Ishikawa (cell line): ENCODE data around the gene AGT.

Experiments
- CEBPB ChIP-seq: IDR thresholded peaks from 2 replicates; pipeline ENCODE4 v1.6.1; 2012
- CREB1 ChIP-seq: IDR thresholded peaks from 2 replicates; pipeline ENCODE4 v1.6.1; 2012; ENCODE audit warnings: low read depth
- EGR1 ChIP-seq: IDR thresholded peaks from 2 replicates; pipeline ENCODE4 v1.6.1; 2012
- EP300 ChIP-seq: IDR thresholded peaks from 2 replicates; pipeline ENCODE4 v1.6.1; 2012; ENCODE audit warnings: borderline replicate concordance
- NFIC ChIP-seq: IDR thresholded peaks from 2 replicates; pipeline ENCODE4 v1.6.1; 2012
- RAD21 ChIP-seq: IDR thresholded peaks from 2 replicates; pipeline ENCODE4 v1.6.1; 2012; ENCODE audit warnings: low read depth
- TAF1 ChIP-seq: IDR thresholded peaks from 2 replicates; pipeline ENCODE4 v1.6.1; 2012; ENCODE audit warnings: low read depth, mild to moderate bottlenecking
- TCF12 ChIP-seq: IDR thresholded peaks from 2 replicates; pipeline ENCODE4 v1.6.1; 2012; ENCODE audit warnings: low read depth
- TEAD4 ChIP-seq: IDR thresholded peaks from 2 replicates; pipeline ENCODE4 v1.6.1; 2012
- YY1 ChIP-seq: IDR thresholded peaks from 2 replicates; pipeline ENCODE4 v1.6.1; 2012; ENCODE audit warnings: low read depth
- ZBTB7A ChIP-seq: IDR thresholded peaks from 2 replicates; pipeline ENCODE4 v1.6.1; 2012; ENCODE audit warnings: low read depth
- TF ChIP-seq, protein P1 (sequence below): IDR thresholded peaks from 2 replicates; pipeline ENCODE4 v1.6.1; 2012
- TF ChIP-seq, protein P2 (sequence below): IDR thresholded peaks from 2 replicates; pipeline ENCODE4 v1.6.1; 2012
- TF ChIP-seq, protein P3 (sequence below): IDR thresholded peaks from 2 replicates; pipeline ENCODE4 v1.6.1; 2012; ENCODE audit warnings: low read depth, mild to moderate bottlenecking

DNA sequence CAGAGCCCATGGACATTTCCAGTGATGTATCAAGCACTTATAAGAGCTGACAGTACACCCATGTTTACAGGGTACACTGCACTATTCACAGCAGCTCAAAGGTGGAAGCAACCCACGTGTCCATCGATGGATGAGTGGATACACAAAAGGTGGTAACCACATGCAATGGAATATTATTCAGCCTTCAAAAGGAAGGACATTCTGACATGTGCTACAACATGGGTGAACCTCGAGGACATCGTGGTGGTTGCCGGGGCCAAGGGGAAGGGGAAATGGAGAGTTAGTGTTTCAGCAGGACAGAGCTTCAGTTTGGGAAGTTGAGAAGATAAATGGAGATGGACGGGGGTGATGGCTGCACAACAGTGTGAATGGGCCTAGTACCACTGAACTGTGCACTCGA, 9.1 kb downstream of the AGT start:
- TF ChIP-seq CEBPB (no peak), ZBTB7A (no peak), YY1 (no peak), EP300 (no peak), TCF12 (no peak), TAF1 (no peak), CREB1 (no peak), RAD21 (no peak), EGR1 (no peak), TEAD4 (no peak), NFIC (no peak)
- TF ChIP-seq, protein P1, sequence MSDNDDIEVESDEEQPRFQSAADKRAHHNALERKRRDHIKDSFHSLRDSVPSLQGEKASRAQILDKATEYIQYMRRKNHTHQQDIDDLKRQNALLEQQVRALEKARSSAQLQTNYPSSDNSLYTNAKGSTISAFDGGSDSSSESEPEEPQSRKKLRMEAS, result no peak
- TF ChIP-seq, protein P2, sequence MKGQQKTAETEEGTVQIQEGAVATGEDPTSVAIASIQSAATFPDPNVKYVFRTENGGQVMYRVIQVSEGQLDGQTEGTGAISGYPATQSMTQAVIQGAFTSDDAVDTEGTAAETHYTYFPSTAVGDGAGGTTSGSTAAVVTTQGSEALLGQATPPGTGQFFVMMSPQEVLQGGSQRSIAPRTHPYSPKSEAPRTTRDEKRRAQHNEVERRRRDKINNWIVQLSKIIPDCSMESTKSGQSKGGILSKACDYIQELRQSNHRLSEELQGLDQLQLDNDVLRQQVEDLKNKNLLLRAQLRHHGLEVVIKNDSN, result no peak
- TF ChIP-seq, protein P3, sequence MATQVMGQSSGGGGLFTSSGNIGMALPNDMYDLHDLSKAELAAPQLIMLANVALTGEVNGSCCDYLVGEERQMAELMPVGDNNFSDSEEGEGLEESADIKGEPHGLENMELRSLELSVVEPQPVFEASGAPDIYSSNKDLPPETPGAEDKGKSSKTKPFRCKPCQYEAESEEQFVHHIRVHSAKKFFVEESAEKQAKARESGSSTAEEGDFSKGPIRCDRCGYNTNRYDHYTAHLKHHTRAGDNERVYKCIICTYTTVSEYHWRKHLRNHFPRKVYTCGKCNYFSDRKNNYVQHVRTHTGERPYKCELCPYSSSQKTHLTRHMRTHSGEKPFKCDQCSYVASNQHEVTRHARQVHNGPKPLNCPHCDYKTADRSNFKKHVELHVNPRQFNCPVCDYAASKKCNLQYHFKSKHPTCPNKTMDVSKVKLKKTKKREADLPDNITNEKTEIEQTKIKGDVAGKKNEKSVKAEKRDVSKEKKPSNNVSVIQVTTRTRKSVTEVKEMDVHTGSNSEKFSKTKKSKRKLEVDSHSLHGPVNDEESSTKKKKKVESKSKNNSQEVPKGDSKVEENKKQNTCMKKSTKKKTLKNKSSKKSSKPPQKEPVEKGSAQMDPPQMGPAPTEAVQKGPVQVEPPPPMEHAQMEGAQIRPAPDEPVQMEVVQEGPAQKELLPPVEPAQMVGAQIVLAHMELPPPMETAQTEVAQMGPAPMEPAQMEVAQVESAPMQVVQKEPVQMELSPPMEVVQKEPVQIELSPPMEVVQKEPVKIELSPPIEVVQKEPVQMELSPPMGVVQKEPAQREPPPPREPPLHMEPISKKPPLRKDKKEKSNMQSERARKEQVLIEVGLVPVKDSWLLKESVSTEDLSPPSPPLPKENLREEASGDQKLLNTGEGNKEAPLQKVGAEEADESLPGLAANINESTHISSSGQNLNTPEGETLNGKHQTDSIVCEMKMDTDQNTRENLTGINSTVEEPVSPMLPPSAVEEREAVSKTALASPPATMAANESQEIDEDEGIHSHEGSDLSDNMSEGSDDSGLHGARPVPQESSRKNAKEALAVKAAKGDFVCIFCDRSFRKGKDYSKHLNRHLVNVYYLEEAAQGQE, result no peak
